Activated CD4-positive, alpha-beta T cell treated with anti-CD3 and anti-CD28 coated beads for 24 hours (primary cell): Measurements from ENCODE around the gene ANK2.
"Not testable (repeated sequence)": the region's sequence is repeated elsewhere in the genome, so short reads cannot be mapped to it uniquely, and the experiment has no call there.

Source experiments
- DNase-seq, 2 donors: peaks; one replicate each; pipeline ENCODE4 v3.0.0-alpha.2; 2020; ENCODE audit warnings: low read depth in 2 of 2

ANK2 gene

DNA sequence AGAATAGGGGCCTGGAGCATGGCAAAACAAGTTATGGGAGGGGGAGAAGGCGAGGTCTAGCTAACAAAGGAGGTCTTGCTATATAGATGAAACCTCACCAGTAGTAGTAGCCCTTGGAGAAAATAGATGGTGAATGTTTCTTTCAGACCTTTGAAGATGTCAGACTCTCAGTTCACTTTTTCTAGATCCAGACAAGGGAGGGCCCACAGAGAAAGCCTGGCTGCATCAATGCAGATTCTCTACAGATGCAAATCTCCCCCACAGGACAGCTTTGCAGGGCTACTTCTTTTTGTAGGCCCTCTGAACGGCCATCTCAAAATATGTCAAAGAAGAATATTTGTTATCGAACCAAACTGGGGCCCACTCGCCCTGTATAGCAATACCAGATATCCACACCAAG, 159.7 kb downstream of the ANK2 start:
- no peak for DNase-seq

DNA sequence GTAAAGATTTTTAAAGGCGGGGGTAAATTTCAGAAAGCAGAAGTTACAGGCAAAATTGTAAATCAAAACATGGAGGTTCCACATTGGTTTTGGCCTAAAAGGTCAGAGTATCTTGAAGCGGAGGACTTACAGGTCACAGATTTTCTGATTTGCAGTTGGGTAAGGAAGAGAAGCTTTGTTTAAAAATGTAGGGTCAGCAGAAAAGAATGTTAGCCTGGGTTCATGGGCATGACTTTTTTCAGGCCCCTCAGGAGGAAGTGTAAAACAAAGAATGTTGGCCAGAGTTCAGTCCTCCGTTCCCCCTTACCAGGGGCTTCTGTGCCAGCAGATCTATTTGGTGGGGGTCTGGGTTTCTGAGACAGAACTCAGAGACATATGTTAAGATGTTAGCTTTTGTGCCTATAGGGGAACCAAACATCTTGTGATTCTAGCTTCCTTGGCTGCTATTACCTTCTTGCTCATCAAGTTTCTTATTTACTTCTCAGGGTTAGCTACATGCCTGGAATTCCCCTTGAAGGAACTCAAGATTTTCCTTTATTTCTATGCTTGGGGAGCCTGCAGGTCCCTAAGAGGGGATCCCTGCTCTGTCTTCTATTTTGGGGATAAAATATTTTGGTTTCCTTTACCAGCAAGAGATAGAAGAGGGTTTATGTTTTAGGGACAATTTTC, 160.3 kb downstream of the ANK2 start:
- DNase-seq, result no peak

GRCh38 chr4:113212613-113213012, 163.2 kb downstream of the ANK2 start:
- DNase-seq, result no peak

DNA sequence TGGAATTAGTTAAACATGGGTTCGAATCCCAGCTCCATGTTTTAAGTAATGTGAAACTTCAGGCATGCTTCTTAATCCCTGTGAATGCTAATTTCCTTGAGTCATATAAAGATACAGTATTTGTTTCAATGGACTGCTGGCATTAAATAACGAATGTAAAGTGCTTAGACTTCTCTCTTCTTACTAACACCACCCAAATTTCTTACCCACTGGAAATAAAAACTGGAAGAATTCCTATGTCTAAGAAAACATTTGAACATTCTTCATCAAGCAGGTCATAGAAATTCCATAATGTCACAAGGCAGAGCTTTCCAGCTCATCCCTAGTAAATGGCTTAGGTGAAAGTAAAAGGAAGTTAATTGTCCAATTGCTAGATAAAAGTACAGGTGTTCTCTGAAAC, 172.5 kb downstream of the ANK2 start:
- no peak for DNase-seq

- no peak for DNase-seq
Measured at GRCh38 chr4:113222471-113222870, 173.0 kb downstream of the ANK2 start.

GRCh38 chr4:113223001-113223400, 173.5 kb downstream of the ANK2 start:
- DNase-seq, result no peak

GRCh38 chr4:113232194-113232593, 182.7 kb downstream of the ANK2 start:
- DNase-seq, result no peak

- DNase-seq, result no peak
Measured at GRCh38 chr4:113236916-113237315, 187.5 kb downstream of the ANK2 start.

DNA sequence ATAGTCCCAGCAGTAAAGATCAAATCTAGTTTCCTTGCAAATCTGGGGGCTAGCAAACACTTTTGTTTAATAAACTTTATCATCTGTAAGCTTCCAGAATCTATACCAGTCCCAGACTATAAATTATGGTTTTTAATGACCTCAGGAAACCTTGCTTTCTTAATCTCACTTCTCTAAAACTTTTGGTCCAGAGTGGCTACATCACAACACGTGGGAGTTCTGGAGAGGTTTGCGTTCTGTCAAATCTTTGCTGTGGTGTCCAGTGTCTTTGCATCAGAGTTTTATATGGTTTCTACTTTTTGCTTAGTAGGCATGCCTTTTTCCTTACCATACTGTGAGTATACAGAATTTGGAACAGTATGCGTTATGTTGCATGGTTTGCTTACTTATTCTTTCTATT, 193.9 kb downstream of the ANK2 start:
- no peak for DNase-seq

- not testable (repeated sequence) for DNase-seq
Measured at GRCh38 chr4:113244747-113245146, 195.3 kb downstream of the ANK2 start.

DNA sequence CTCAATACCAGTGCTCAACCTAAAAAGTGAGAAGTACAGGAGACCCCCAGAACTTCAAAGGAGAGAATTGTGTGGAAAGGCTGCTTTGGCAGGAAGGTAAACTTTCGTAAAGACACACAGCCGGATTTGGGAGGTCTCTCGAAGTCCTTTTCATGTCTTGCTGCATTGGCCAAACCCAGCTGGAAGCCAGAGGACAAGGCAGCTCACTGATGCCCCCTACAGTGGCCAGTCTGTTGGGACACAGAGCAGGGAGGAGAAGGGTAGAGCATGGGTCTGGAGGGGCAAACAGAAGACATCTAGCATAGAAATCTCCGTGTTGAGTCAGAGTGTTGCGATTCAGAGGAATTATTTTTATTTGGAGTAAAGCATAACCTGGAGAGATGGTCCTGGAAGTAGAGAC, 198.9 kb downstream of the ANK2 start:
- no peak for DNase-seq

- no peak for DNase-seq
Measured at GRCh38 chr4:113255628-113256027, 206.2 kb downstream of the ANK2 start.

GRCh38 chr4:113256946-113257345, 207.5 kb downstream of the ANK2 start:
- DNase-seq, result no peak

DNA sequence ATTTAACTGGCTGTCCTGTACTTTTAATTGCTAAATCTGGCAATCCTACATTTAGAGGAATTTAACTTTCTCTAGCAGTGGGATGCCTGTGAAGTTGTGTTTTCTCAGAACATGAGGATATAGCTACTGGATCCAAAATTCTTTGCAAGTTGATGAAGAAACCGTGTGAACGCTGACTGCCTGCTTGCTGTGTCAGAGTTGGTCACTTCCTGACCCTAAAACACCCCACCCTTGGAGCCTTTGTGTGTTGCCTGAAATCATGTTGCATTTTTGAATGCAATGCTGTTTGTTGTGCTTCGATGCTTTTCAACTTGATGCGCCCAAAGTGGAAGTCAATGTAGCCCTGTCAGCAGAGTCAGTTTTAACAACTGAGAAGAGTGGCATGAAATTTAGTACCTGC, 211.2 kb downstream of the ANK2 start:
- no peak for DNase-seq

DNA sequence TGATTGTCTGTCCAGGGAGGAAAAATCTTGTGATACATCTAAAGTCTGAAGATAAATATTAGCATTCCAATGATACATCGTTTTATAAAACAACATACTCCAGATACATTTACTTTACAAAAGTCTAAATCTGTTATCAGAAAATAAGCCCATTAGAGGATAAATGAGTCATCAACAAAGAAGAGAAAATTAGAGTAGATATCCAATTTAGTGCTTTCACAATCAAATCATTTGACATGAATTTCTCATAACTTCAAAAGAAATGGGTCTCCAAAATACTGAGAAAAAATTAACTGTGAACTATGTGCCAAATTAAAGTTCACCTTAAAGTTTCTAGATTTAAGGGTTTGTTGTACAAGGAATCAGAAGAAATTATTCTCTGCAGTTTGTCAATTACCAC, 213.8 kb downstream of the ANK2 start:
- DNase-seq, result no peak

- no peak for DNase-seq
Measured at GRCh38 chr4:113270520-113271319, 221.3 kb downstream of the ANK2 start.

DNA sequence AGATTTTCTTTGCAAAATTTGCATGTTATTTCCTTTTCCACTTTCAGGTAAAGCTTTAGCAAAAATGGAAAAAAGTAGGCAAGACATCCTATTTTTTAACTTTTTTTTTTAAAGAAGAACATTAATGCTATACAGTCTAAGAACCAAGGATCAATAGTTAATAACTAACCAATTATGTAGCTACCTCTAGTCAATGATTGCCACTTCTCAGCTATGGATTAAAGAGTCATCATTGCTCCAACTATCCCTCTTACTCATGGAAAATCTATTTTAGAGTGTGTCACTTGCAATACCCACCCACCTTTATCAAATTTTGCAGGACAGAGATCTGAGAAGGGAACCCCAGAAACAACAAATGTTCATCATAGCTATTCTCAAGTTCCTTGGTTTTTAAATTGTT, 223.1 kb downstream of the ANK2 start:
- DNase-seq, result no peak

DNA sequence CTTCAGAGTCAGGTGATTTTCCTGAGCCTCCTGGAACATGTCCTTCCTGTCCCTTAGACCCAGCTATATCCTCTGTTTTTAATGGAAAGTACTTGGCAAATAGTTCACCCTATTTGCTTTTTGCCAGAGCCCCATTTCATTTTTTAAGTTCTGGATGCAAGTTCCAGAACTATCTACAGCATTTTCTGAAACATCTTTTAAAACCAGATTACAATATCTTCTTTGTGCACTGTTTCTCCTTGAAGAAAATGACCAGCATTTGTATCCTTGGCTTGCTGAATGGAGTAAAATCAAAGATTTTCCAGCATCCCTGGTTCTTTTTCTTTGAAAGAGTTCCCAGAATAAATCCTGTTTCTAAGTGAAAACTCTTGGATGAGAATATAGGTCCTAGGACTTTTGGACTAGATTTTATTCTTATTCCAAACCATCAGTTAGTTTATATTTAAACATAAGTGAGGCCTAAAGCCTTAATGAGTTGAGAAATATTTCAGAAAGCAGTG, 224.3 kb downstream of the ANK2 start:
- DNase-seq, result no peak

DNA sequence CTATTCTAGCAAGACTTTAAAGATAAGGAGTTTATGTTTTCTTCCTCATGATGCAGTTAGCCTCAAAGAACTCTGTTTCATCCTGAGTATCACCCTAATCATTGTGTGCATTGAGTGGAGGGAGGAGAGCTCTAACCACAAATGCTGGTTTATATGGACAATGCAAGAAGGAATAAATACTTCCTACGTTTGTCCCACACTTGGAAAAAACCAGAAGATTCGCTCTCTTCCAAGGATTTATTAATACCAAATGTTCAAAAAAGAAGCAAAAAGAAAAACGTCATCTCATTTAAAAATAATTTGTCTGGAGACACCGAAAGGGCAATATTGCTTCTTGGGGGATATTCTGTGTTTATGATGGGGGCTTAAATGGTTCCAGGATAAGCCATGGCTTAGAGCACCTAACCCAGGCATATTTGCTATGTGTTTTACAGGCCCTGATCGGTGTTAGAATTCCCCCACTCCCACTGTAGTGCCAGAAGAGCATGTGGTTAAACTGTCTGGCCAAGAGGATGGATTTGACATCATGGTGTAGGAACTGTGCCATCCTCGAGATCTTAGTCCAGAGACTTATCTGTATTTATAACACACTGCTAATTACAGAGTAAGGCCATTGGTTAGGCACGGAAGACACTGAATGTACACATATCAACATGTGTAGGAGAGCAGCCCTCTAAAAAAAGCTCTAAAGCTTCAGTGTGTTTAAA, 227.2 kb downstream of the ANK2 start:
- DNase-seq, result no peak

DNA sequence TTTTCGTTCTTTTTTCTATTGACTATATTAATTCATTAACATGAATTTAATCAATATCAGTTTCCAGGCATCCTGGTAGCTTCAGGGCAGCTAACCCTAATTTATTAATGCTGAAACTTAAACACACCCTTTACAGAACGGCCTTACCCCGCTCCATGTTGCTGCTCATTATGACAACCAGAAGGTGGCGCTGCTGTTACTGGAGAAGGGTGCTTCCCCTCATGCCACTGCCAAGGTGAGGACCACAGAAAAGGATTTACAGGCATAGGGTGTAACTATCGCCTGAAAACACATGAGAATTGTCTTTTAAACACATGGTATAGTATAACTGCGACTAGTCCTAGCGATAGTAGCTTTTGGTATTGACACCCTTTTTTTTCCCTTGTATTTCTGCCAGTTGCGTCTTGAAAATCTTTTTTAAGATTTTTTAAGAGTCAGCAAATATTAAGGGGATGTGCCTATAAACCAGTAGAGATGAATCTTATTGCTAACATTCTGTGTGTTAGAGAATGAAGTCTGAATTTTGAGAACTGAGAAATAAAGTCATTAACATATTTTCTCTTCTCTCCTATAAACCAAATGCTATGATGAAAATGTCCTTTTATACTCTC, 229.0 kb downstream of the ANK2 start:
- peak; percentile 47 to 52 for DNase-seq

- DNase-seq, result no peak
Measured at GRCh38 chr4:113285501-113285900, 236.0 kb downstream of the ANK2 start.

DNA sequence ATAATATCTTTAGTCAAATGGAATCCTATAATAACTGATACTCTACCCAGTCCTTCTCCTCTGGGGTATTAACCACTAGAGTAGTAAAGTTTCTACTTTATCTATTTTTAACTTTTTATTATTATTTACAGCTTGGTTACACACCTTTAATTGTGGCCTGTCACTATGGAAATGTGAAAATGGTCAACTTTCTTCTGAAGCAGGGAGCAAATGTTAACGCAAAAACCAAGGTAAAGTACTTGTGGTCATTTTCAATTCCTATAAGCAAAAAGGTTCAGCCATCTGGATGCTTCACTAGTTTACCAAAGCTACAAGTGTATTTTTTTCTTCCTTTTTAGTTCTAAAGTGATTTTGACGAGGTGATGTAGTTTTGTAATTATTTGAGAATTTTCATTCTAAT, 238.8 kb downstream of the ANK2 start:
- DNase-seq, result no peak
